ENCODE results near the gene PAK5. TPM values are rescaled to one million over a fixed set of nuclear protein-coding genes. Genes with fewer than 3 reads are reported as not detected.

Gene PAK5
- total and polyA plus RNA-seq, 8 donors: 1.0 to 2.0 (median 1.5) TPM

DNA sequence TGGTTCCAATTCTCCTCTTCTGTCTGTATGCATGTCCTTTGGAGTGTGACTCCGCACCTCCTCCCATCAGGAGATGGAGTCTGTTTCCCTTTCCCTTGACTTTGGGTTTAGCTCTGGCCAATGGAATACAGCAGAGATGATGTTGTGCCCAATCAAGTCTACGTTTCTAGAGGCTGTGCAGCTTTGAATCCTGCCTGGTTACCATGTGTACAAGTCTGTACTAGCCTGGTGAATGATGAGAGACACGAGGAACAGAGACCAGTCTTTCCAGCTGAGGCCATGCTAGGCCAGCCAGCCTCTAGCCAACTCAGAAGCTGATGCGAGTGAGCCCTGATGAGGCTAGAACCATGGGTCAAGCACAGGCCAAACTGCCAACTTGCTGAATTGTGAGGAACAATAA is 241.3 kb downstream of the PAK5 start:
- Histone ChIP-seq H3K9me3 (no peaks in the 10 kb centered on the region), H3K27ac (no peak overlapping the region), H3K36me3 (no peaks in the 10 kb centered on the region), H3K27me3 (no peaks in the 10 kb centered on the region), H3K4me1 (peaks cover 0 to 14% (median 10%) of the 10 kb centered on the region in 3 donors), H3K4me3 (no peak overlapping the region)
- 76 to 81% methylated on average over 4 of the region's 4 CpGs for WGBS, 2 donors
- FAIRE-seq (no peak), DNase-seq (no peak), ATAC-seq (no peak)
- TF ChIP-seq, protein P1, sequence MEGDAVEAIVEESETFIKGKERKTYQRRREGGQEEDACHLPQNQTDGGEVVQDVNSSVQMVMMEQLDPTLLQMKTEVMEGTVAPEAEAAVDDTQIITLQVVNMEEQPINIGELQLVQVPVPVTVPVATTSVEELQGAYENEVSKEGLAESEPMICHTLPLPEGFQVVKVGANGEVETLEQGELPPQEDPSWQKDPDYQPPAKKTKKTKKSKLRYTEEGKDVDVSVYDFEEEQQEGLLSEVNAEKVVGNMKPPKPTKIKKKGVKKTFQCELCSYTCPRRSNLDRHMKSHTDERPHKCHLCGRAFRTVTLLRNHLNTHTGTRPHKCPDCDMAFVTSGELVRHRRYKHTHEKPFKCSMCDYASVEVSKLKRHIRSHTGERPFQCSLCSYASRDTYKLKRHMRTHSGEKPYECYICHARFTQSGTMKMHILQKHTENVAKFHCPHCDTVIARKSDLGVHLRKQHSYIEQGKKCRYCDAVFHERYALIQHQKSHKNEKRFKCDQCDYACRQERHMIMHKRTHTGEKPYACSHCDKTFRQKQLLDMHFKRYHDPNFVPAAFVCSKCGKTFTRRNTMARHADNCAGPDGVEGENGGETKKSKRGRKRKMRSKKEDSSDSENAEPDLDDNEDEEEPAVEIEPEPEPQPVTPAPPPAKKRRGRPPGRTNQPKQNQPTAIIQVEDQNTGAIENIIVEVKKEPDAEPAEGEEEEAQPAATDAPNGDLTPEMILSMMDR (IDR thresholded peaks at IDR 0.05): no peak
- intact Hi-C loops (cut with DNase I): no loop called here

DNA sequence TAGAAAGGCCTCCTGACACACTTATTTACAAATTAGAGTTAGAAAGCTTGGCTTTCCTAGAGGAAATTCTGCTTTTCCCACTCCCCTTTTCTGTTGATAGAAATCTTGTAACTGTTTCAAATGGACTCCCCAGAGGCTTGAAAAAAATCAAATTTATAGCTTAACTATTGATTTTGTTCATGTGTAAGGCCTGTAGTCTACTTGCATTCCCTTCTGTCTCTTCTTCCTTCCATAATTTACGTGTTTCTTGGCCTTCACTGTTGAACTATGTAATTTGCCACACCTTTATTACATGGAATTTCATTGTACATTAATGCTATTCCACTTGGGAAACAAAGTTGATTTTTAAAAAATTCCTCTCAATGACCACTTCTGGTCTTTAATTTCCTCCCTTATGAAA is 243.1 kb downstream of the PAK5 start:
- intact Hi-C loops (cut with DNase I): no loop called here
- Histone ChIP-seq H3K27me3 (no peaks in the 10 kb centered on the region), H3K27ac (no peak overlapping the region), H3K36me3 (no peaks in the 10 kb centered on the region), H3K4me1 (peaks cover 0 to 14% (median 10%) of the 10 kb centered on the region in 3 donors), H3K9me3 (no peaks in the 10 kb centered on the region), H3K4me3 (no peak overlapping the region)
- WGBS, 2 donors: 76 to 79% methylated on average over 1 of the region's 1 CpG
- TF ChIP-seq, protein P1 (IDR thresholded peaks at IDR 0.05): no peak
- ATAC-seq (no peak), DNase-seq (no peak), FAIRE-seq (no peak)

DNA sequence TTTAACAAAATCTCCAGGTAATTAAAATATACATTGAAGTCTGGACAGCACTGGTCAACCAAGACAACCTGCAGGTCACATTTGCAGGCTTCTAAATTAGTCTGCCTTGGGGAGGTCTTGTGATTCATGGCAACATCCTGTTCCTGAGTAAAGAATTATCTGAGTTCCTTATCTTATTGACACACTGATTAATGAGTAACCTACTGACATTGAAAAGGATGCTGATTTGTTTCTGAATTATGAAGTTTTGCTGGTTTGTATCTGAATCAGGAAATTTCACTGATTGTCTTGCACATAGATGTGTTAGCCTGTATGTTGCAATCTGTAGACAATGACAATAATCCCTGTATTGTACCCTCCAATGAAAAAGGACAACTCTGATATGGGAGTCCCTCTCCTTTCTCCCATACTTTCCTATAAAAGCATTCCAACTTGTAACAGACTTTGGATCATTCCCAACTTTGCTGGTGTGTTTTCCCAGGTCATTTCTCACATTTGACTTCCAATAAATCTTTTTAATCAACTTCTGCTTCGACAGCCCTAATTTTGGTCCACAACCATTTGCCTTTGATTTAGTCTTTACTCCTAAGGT is 244.5 kb downstream of the PAK5 start:
- TF ChIP-seq, protein P1 (IDR thresholded peaks at IDR 0.05): no peak
- ATAC-seq (peak; percentile 88 to 92 (median 90)), DNase-seq (peak in 2 of 6 donors; percentile 22 to 32), FAIRE-seq (no peak)
- H3K36me3 ChIP-seq: no peaks in the 10 kb centered on the region
- H3K4me3 ChIP-seq: no peak overlapping the region
- no peaks in the 10 kb centered on the region for H3K27me3 ChIP-seq
- 11 to 22% methylated on average over 1 of the region's 1 CpG for WGBS, 2 donors
- intact Hi-C loops (cut with DNase I): no loop called here
- H3K9me3 ChIP-seq: no peaks in the 10 kb centered on the region
- peak overlapping the region in 2 of 4 donors; percentile 14 to 17 for H3K27ac ChIP-seq
- peaks cover 0 to 14% (median 10%) of the 10 kb centered on the region in 3 donors for H3K4me1 ChIP-seq

DNA sequence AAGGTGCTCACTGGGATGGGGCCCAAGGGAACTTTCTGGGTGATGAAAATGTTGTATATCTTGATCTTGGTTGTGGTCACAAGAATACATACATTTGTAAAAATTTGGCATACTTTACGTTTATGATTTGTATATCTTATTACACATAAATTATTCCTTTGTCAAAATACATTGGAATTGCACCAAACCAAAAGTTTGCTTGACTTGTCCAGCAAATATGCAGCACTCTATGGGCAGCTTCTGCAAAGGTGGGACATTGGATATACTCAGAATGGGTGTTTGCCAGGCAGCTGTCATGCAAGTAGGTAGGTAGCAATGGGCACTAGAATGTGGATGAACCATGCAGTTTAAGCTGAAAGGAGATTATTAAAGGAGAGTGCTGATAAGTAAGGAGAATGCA is 246.5 kb downstream of the PAK5 start:
- DNase-seq: no peak
- intact Hi-C loops (cut with DNase I): no loop called here
- no peak for ATAC-seq
- TF ChIP-seq, protein P1 (IDR thresholded peaks at IDR 0.05): no peak
- Histone ChIP-seq H3K27ac (no peak overlapping the region), H3K36me3 (no peaks in the 10 kb centered on the region), H3K27me3 (no peaks in the 10 kb centered on the region), H3K4me3 (no peak overlapping the region), H3K4me1 (peaks cover 0 to 14% (median 10%) of the 10 kb centered on the region in 3 donors), H3K9me3 (no peaks in the 10 kb centered on the region)
- WGBS, 2 donors: 38 to 41% methylated on average over 1 of the region's 1 CpG
- FAIRE-seq: no peak

DNA sequence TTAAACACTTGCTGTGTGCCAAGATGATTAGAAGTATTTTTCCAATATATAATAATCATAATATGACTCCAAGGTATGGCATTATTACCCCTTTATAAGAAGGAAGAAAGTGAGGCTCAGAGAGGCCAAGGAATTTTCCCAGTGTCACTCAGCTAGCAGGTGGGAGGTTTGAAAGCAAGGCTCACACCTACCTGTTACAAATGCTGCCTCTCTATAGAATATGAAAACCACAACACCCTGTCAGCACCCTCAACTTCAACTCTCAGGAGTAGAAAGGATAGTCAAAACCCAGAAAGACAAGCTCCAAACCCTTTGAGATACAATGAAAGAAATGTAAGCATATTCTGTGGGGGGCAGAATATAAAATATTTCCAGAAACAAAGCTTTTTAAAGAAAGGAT is 247.8 kb downstream of the PAK5 start:
- intact Hi-C loops (cut with DNase I): no loop called here
- no peak for FAIRE-seq
- H3K9me3 ChIP-seq: no peaks in the 10 kb centered on the region
- H3K27me3 ChIP-seq: no peaks in the 10 kb centered on the region
- TF ChIP-seq, protein P1 (IDR thresholded peaks at IDR 0.05): no peak
- peaks cover 0 to 14% (median 10%) of the 10 kb centered on the region in 3 donors for H3K4me1 ChIP-seq
- H3K27ac ChIP-seq: no peak overlapping the region
- no peak for ATAC-seq
- no peak overlapping the region for H3K4me3 ChIP-seq
- H3K36me3 ChIP-seq: no peaks in the 10 kb centered on the region
- DNase-seq: no peak
